GM19193 (cell line): ENCODE data around the gene IGF2BP3.

Source experiments
- POLR2A ChIP-seq: IDR thresholded peaks from 4 replicates; pipeline ENCODE4 v1.6.1; 2011; ENCODE audit not compliant: insufficient read depth, insufficient read length; ENCODE audit errors: extremely low read depth

Gene IGF2BP3

DNA sequence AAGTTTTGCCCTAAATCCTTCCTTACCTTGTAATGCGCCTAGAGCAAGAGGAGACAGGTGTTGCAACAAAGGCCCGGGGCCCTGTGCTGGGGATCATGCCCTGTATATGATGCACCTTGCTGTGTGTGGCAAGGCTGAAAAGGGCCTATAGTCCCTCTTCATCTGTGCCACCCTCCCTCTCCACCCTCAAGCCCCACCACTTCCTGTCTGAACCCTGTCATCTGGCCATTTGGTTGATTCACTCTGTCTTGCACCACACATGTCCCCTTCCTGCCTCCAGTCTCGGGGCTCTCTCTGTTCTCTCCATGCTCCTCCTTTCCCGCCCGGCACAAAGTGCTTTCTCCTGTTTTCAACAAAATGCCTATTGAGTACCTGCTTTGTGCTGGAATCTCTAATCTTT, 182.7 kb downstream of the IGF2BP3 start:
- TF ChIP-seq POLR2A: no peak

DNA sequence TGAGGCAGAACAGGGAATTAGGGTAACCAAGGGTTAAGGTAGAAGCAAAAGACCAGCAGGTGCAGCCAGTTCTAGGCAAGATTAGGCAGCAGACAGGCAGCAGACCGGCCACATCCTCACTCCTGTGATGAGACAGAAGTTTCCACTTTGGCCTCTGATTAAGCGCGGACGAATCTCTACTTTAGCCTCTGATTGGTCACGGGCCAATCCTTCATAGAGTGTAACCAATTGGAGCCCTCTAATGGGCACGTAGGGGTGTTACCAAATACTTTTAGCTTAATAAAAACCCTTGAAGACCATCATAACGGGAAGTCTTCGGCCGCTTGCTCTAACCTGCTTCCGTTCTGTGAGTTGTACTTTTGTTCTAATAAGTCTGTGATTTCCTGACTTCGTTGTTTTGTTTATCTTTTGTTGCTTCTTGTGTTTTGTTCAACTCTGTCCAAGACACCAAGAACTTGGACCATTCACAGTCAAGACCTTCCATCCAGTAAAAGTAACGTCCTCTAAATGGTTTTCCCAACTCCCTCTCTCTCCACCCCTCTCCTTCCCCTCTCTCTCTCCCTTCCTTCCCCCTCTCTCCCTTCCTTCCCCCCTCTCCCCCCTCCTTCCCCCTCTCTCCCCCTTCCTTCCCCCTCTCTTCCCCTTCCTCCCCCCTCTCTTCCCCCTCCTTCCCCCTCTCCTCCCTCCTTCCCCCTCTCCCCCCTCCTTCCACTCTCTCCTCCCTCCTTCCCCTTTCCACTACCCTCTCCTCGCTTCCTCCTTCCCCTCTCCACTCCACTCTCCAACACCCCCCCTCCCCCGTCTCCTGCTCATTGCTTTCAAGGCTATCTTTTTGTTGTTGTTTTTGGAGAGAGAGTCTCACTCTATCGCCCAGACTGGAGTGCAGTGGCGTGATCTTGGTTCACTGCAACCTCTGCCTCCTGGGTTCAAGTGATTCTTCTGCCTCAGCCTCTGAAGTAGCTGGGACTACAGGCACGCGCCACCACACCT, 184.3 kb downstream of the IGF2BP3 start:
- TF ChIP-seq POLR2A: no peak

DNA sequence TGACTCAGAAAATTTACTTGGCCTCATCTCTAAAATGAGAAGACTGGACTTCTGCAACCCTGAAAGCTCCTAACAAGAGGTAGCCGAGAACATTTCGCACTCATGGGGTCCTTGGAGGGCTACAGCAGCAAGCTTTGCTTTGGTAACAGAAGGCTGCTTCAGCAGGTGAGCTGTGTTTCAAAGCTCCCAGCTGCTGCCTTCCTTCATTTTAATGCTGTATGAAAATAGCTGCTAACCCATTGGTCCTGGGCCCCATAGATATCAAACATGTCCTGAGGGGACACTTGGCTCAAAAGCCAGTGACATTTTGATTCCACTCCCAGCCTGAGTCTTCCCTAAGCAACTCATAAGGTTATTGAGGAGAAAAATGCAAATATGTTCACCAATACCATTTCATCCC, 185.4 kb downstream of the IGF2BP3 start:
- TF ChIP-seq POLR2A: no peak

DNA sequence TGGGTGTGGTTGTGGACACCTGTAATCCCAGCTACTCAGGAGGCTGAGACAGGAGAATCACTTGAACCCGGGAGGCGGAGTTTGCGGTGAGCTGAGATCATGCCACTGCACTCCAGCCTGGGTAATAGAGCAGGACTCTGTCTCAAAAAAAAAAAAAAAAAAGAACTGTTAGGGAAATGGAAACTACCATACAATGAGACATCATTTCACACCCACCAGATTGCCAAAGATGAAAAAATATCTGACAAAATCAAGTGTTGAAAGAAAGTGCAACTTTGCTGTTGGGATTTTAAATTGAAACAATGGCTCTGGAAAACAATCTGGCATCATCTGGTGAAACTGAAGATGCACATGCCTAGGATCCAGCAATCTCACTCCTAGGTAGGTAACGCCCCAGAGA, 187.2 kb downstream of the IGF2BP3 start:
- no peak for TF ChIP-seq POLR2A

DNA sequence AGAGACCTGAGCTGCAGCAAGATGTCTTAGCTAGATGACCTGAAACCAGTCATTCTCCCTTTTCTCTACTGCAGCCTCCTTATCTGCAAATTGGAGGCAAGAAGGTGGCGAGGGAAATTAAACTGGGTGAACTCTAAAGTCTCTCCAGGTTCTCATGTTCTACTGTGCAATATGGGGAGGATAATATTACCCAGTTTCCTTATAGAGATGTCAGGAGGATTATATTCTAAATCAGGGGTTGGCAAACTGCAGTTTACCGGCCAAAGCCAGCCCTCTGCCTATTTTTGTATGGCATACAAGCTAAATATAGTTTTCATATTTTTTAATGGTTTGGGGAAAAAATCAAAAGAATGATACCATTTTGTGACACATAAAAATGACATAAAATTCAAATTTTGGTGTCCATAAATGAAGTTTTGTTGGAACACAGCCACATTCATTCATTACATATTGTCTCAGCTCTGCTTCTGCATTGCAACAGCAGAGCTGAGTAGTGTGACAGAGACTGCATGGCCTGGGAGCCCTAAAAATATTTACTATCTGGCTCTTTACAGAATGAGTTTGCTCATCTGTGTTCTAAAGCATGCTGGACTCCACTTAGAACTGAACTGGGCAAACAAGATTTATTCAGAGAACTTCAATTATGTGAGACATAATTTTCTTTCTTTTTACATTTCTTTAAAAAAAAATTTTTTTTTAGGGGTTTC, 190.3 kb downstream of the IGF2BP3 start:
- TF ChIP-seq POLR2A: no peak

DNA sequence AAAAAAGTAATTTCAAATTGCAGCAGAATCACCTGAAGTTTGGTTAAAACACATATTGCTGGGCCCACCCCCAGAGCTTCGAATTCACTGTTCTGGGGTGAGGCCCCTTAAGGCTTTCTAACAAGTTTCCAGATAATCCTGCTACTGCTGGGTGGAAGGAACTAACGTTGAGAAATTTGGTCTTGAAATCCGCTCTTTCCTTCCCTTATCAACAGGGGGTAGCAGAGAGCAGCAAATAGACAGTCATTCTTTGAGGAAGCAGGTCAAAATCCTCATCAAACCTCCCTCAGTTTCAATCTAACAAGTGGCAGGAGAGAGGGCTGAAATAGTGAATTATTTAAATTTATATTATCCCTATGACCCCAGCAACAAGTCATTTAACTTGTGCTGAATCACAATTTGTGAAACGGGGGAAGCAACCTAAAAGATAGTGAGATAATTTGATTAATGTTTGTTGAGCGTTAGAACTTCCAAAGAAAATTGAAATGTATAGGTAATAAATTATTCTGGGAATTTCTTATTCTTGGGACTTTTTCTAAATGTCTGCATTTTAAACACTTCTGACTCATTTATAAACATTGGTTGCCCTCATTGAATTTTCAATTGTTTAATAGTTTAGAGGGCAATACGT, 192.8 kb downstream of the IGF2BP3 start:
- TF ChIP-seq POLR2A: no peak

DNA sequence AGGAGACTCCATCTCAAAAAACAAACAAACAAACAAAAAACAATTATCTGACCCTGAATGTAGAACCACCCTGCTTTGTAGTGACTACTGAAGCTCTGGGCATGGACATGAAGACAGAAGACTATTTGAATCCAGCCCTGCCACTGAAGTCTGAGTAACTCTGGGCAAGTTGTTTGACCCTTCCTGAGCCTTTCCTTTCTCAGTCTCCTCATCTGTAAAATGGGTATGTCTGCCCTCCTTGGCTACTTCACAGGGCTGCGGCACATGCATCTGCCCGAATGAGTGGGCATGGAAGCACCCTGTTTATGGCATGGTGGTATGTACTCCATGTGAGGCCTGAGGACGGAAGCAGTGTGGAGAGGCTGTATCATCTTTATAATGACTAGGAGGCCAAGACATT, 193.3 kb downstream of the IGF2BP3 start:
- no peak for TF ChIP-seq POLR2A

DNA sequence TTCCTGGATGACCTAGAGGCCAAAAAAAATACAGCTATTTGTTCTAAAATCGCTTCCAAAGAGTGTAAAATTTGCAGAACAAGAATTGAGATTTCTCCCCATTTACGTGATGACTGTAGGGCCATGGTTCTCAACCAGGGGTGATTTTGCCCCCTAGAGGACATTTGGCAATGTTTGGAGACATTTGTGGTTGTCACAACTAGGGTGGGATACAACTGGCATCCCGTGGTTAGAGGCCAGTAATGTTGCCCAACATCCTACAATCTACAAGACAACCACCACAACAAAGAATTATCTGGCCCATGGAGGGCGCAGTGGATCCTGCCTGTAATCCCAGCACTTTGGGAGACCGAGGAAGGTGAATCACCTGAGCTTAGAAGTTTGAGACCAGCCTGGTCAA, 193.9 kb downstream of the IGF2BP3 start:
- TF ChIP-seq POLR2A: no peak

DNA sequence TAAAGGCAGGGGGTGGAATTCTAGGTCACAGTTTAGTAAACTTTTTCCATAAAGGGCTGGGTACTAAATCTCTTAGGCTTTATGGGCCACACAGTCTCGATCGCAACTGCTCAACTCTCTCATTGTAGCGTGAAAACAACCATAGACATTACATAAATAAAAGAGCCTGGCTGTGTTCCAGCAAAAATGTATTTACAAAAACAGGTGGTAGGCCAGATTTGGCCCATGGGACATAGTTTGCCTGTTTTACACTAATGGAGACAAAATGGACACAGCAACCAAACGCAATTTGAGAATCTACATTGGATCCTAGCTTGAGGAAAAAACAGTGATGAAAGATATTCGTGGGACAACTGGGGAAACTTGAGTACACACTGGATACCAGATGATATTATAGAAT, 194.4 kb downstream of the IGF2BP3 start:
- no peak for TF ChIP-seq POLR2A

DNA sequence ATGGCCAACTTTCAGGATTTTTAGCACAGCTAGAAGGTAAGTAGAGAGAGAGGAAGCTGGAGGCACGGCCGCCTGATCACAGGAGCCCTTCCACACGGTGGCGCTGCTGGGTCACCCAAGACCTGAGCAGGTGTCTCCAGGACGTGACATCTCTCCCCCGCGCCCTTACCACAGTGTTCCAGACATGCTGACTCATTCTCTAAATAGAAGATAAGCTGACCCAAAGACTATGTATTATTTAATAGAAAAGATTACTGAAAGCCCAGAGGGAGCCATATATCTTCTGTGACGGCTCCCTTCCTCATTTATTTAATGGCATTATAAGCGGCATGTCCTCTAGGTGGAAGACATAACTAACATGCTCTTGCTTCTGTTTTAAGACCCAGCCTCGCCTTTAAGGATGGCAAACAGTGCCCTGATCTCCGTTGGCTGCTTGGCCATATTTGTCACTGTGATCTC, 197.1 kb downstream of the IGF2BP3 start:
- TF ChIP-seq POLR2A: peak; percentile 27

DNA sequence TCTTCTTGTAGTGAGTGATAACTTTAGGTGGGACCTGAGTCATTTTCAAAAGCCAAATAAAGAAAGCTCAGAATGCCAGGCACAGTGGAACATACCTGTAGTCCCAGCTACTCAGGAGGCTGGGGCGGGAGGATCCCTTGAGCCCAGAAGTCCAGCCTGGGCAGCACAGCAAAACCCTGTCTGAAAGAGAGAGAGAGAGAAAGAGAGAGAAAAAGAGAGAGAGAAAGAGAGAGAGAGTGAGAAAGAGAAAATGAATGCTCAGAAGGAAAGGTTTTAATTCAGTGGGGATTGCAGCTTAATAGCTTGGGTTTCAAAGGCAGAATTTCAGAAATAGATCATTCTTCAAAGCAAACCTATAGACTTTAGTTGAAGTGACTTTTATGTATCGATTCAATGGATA, 198.0 kb downstream of the IGF2BP3 start:
- TF ChIP-seq POLR2A: no peak

DNA sequence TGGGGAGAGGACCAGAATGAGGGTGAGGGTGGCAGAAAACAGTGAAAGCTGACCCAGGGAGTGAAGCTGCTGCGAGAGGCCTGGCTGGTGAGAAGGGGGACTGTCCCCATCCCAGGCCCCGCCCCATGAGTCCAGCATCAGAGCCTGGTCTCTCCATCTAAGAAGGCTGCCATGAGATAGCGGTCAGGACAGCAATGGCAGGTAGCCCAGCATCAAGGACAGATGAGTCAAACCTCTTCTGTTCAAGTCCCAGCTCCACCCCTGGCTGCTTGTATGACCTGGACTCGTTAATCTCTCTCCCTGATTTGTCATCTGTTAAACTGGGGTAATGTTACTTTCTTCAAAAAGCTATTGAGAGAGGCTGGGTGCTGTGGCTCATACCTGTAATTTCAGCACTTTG, 201.5 kb downstream of the IGF2BP3 start:
- TF ChIP-seq POLR2A: no peak

DNA sequence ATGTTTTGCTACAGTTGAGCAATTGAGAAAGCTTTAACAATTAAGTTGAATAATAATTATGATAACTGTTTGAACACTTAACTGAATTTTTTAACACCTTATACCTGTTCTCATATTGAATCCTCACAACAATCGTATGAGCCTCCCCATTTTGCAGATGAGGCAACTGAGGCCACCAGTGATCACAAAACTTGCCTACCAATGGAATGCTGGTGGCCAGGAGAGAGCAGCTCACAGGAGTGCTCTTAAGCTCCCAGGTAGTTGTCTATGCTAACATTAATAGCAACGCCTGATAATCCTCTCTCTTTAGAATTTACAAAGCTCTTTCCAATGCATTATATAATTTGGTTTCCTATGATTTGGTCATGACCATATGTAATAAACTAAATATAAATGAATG, 202.1 kb downstream of the IGF2BP3 start:
- TF ChIP-seq POLR2A: no peak

DNA sequence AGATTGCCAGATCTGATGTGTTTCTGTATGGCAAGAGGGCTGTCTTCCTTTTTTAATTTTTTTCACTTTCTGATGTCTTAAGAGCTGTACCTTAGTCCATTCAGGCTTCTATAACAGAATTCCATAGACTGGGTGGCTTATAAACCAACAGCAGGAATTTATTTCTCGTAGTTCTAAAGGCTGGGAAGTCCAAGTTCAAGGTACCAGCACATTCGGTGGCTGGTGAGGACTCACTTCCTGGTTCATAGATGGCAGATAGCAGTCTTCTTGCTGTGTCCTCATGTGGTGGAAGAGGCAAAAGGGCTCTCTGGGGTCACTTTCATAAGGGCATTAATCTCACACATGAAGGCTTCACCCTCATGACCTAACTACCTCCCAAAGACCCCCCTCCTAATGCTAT, 202.9 kb downstream of the IGF2BP3 start:
- no peak for TF ChIP-seq POLR2A

DNA sequence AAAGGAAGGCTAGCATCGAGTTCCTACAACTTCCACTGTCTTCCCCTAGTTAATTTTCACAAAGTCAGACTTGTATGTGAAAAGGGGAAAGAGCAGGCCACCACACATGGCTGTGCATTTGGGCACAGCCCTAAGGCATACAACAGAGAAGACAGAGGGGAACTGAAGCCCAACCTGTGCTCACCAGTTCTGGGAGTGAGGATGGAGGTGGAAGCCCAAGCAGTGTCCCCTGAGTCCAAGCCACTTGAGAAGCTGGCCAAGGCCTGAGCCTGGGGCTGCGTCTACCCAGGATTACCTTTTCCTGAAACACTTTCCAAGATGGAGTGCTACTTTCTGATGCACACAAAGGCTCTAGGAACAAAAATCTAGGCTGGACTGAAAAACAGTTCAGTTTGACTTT, 203.4 kb downstream of the IGF2BP3 start:
- TF ChIP-seq POLR2A: no peak
